Glomerular endothelial cell (primary cell): ENCODE results near the gene MBD5. TPM values are rescaled to one million over a fixed set of nuclear protein-coding genes. Genes with fewer than 3 reads are reported as not detected.

ENCODE experiments used
- total RNA-seq: library from RNA; depleted of rRNA; stranded (reverse); fragments of >200 nt; gene quantifications from 2 replicates; pipeline ENCODE4 v1.2.3, GENCODE V29; 2015

Gene MBD5
- total RNA-seq, 1 donor from 2014 or later: 20.8 TPM

Other genes with a start within 250 kb of the MBD5 start
- gene ACVR2A, start 176.1 kb upstream of the MBD5 start, total RNA-seq: 6.1 and 8.1 TPM in 2 replicates
- gene ORC4, start 354 bp upstream of the MBD5 start, total RNA-seq: 36.8 and 37.2 TPM in 2 replicates